GM12875 (cell line): ENCODE data around the gene TBATA.

Experiments used
- H3K4me3 ChIP-seq: one replicate; pipeline ENCODE4 v1.5.1; 2011; ENCODE audit warnings: low read depth, low read length, control low read depth
- CTCF ChIP-seq: IDR thresholded peaks from 2 replicates; pipeline ENCODE4 v1.5.1; 2011; ENCODE audit warnings: low read depth, mild to moderate bottlenecking, control low read depth, inconsistent platforms, low read length, moderate library complexity, borderline replicate concordance; ENCODE audit not compliant: insufficient read depth

TBATA gene

DNA sequence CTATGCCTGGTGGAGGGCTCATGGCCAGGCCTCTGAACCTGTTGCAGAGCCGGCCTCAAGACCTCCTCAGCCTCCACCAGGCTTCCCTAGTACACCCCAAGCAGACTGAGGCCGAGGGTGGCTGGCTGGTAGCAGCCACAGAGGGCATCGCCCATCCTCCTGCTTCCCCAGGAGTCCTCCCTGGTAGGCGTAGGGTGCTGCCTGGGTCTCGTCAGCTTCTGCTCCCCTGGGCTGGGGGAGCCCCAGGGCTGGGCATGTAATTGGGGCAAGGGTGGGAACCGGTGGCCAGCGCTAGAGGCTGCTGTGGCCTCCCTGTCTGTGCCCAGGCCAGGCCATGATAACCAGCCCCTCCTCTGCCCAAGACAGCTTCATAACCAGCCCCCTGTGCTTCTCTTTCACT, 32.6 kb downstream of the TBATA start:
- no peak for TF ChIP-seq CTCF
- no peak overlapping the region for H3K4me3 ChIP-seq

- TF ChIP-seq CTCF, result no peak
- H3K4me3 ChIP-seq, result no peak overlapping the region
Measured at GRCh38 chr10:70751991-70752390, 33.2 kb downstream of the TBATA start.

DNA sequence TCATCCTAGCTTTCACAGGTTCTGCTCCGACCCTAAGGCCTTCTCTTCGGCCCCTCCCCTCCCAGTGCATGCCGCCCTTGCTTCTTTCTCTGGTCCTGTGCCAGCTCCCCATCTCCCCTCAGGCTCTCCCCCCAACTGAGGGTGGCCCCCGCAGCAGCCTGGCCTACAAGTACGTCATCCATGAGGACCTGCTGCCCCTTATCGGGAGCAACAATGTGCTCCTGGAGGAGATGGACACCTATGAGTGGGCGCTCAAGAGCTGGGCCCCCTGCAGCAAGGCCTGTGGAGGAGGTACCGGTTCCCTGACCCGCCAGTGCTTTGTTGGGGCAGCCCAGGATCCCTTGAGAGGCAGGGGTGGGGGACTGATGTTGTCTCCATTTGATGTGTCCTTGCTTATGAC, 33.8 kb downstream of the TBATA start:
- TF ChIP-seq CTCF, result no peak
- no peak overlapping the region for H3K4me3 ChIP-seq

GRCh38 chr10:70750156-70750703, 34.9 kb downstream of the TBATA start:
- no peak for TF ChIP-seq CTCF
- H3K4me3 ChIP-seq, result no peak overlapping the region

GRCh38 chr10:70749756-70750155, 35.4 kb downstream of the TBATA start:
- H3K4me3 ChIP-seq, result no peak overlapping the region
- no peak for TF ChIP-seq CTCF

GRCh38 chr10:70748801-70749573, 36.2 kb downstream of the TBATA start:
- TF ChIP-seq CTCF, result no peak
- no peak overlapping the region for H3K4me3 ChIP-seq

- no peak overlapping the region for H3K4me3 ChIP-seq
- TF ChIP-seq CTCF, result no peak
Measured at GRCh38 chr10:70748305-70748704, 36.9 kb downstream of the TBATA start.
